BLaER1 (cell line): Measurements from ENCODE around the gene RHOB.

ENCODE experiments used
- H3K27ac ChIP-seq: shearing (Covaris generic); formaldehyde crosslinking; 2 replicates; pipeline ENCODE4 v1.8.1; 2022
- H3K27me3 ChIP-seq: shearing (Covaris generic); formaldehyde crosslinking; 2 replicates; pipeline ENCODE4 v1.8.1; 2022
- H3K36me3 ChIP-seq: shearing (Covaris generic); formaldehyde crosslinking; 2 replicates; pipeline ENCODE4 v1.8.1; 2022
- H3K4me1 ChIP-seq: shearing (Covaris generic); formaldehyde crosslinking; 2 replicates; pipeline ENCODE4 v1.8.1; 2022
- H3K4me2 ChIP-seq: shearing (Covaris generic); formaldehyde crosslinking; 2 replicates; pipeline ENCODE4 v1.8.1; 2022
- H3K4me3 ChIP-seq: shearing (Covaris generic); formaldehyde crosslinking; 2 replicates; pipeline ENCODE4 v1.8.1; 2022
- H3K9ac ChIP-seq: shearing (Covaris generic); formaldehyde crosslinking; 2 replicates; pipeline ENCODE4 v1.8.1; 2022
- H3K9me3 ChIP-seq: shearing (Covaris generic); formaldehyde crosslinking; 2 replicates; pipeline ENCODE4 v1.8.1; 2022
- H4K20me1 ChIP-seq: shearing (Covaris generic); formaldehyde crosslinking; 2 replicates; pipeline ENCODE4 v1.8.1; 2022
- Cebpa-rat ChIP-seq: shearing (Covaris generic); IDR thresholded peaks from 2 replicates; pipeline ENCODE4 v1.8.1; 2022

RHOB gene

GRCh38 chr2:20421336-20421987, 25.4 kb upstream of the RHOB start:
- no peaks in the 10 kb centered on the region for H4K20me1 ChIP-seq
- H3K9me3 ChIP-seq: no peaks in the 10 kb centered on the region
- no peak for TF ChIP-seq Cebpa-rat
- H3K9ac ChIP-seq: no peak overlapping the region
- no peaks in the 10 kb centered on the region for H3K27me3 ChIP-seq
- H3K36me3 ChIP-seq: no peaks in the 10 kb centered on the region
- no peak overlapping the region for H3K4me2 ChIP-seq
- H3K4me3 ChIP-seq: no peak overlapping the region
- H3K27ac ChIP-seq: no peak overlapping the region
- H3K4me1 ChIP-seq: peaks cover 39% of the 10 kb centered on the region

DNA sequence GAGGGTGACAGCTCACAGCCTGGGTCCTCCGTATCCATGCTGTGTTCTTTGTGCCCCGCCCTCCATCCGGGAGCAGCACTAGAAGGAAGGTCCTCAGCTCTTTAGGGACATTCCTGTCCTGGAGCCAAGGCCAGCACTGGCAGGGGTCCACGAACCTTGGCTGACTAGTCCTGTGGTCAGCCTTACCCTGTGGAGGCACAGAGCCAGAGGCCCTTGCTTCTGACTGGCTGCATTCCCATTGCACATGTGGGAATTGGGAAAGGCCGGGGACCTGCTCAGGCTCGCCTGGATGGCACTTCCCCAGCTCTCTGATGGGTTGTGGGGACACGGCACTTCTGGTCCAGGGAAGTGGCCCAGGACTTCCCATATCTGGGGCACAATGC, 24.9 kb upstream of the RHOB start:
- Histone ChIP-seq H3K36me3 (no peaks in the 10 kb centered on the region), H3K9ac (no peak overlapping the region), H4K20me1 (no peaks in the 10 kb centered on the region), H3K4me1 (peaks cover 34% of the 10 kb centered on the region), H3K4me3 (no peak overlapping the region), H3K4me2 (no peak overlapping the region), H3K27me3 (no peaks in the 10 kb centered on the region), H3K9me3 (no peaks in the 10 kb centered on the region), H3K27ac (no peak overlapping the region)
- no peak for TF ChIP-seq Cebpa-rat

DNA sequence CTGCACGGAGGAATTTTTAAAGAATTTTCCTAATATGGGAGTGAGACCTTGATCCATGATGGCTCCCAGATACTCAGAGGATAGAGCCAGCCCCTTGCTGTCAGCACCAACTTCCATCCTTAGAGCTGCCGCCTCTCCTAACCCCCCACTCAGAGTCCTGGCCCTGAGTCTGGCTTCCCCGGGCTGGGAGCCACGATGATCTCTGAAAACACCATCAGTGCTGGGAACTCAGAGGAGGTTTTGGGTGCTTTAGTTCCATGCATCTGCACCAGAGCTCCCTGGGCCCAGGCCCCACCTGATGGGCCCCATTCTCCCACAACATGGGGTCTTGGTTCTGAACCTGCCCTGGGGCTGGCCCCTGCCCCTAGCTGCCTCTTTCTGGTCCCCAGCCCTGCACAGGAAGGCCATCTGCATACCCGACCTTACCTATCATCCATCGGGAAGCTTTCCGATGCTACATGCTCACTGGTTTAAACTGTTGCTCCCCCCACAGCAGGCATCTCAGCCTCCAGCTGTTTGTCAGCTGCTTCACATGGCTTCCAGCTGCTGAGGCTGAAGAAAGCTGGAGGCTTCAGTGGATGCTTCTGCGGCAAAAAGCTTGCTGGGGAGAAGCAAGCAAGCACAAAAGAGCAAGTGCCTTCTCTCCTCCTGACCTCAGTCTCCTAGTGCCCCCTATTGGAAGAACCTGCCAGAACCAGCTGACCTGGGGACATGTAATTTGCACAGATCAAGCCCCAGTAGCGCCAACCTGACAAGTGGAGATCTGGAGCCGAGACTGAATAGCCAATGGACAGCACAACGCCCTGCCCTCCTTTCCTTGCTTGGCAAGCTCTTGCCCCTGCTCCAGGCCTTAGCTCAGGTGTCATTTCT, 24.2 kb upstream of the RHOB start:
- no peaks in the 10 kb centered on the region for H3K27me3 ChIP-seq
- no peak overlapping the region for H3K4me2 ChIP-seq
- H3K27ac ChIP-seq: no peak overlapping the region
- H4K20me1 ChIP-seq: no peaks in the 10 kb centered on the region
- peaks cover 29% of the 10 kb centered on the region for H3K4me1 ChIP-seq
- no peak overlapping the region for H3K9ac ChIP-seq
- no peak overlapping the region for H3K4me3 ChIP-seq
- TF ChIP-seq Cebpa-rat: no peak
- no peaks in the 10 kb centered on the region for H3K9me3 ChIP-seq
- no peaks in the 10 kb centered on the region for H3K36me3 ChIP-seq

DNA sequence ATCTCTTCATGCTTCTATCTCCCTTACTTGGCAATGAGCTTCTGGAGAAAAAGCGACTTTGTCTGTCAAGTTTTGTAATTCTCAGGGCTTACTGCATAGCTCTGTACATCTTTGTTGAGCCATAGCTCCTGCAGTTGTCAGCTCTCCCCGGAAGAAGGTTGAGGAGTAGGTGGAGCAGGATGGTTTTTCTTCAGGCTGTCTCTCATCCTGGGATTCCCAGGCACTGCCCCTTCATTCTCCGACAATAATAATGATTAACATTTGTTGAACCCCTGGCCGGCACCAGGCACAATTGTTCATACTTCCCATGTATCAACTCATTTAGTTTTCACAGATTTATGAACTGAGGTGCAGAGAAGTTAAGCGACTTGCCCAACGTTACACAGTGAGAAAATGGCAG, 23.5 kb upstream of the RHOB start:
- Histone ChIP-seq H3K4me1 (peaks cover 29% of the 10 kb centered on the region), H3K9ac (no peak overlapping the region), H3K9me3 (no peaks in the 10 kb centered on the region), H3K4me3 (no peak overlapping the region), H3K4me2 (no peak overlapping the region), H3K27ac (no peak overlapping the region), H3K27me3 (no peaks in the 10 kb centered on the region), H4K20me1 (no peaks in the 10 kb centered on the region), H3K36me3 (no peaks in the 10 kb centered on the region)
- no peak for TF ChIP-seq Cebpa-rat

DNA sequence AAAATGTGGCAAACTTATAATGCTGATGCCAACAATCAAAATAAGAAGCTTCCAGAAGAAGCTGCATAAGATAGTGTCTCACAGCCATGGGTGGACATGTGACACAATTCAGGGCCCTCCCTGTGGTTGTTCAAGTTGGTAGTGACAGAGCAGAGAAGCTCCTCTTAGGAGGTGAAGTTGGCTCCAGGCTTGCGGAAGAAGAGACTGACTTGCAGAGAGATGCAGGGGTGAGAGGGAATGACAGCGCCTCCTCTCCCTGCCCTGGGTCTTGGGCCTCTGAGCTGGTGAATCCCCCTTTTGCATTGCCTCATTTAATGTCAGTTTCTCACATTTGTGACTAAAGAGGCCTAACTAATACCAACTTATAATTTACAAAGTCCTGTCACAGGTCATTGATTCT, 23.0 kb upstream of the RHOB start:
- peaks cover 29% of the 10 kb centered on the region for H3K4me1 ChIP-seq
- no peaks in the 10 kb centered on the region for H3K9me3 ChIP-seq
- no peaks in the 10 kb centered on the region for H3K36me3 ChIP-seq
- peak overlapping the region; percentile 80 for H3K4me2 ChIP-seq
- H3K9ac ChIP-seq: peak overlapping the region; percentile 68; the same call in 1 of the 2 replicates
- TF ChIP-seq Cebpa-rat: no peak
- H3K4me3 ChIP-seq: no peak overlapping the region
- peak overlapping the region; percentile 83 for H3K27ac ChIP-seq
- no peaks in the 10 kb centered on the region for H4K20me1 ChIP-seq
- H3K27me3 ChIP-seq: no peaks in the 10 kb centered on the region

- Histone ChIP-seq H3K27ac (peak overlapping the region; percentile 83), H3K27me3 (no peaks in the 10 kb centered on the region), H3K4me2 (peak overlapping the region; percentile 80)
Measured at GRCh38 chr2:20424300-20425290, 22.3 kb upstream of the RHOB start.

GRCh38 chr2:20425371-20425881, 21.4 kb upstream of the RHOB start:
- no peak for TF ChIP-seq Cebpa-rat
- Histone ChIP-seq H3K9me3 (no peaks in the 10 kb centered on the region), H3K9ac (peak overlapping the region; percentile 68; the same call in 1 of the 2 replicates), H3K4me3 (no peak overlapping the region), H3K27ac (peak overlapping the region; percentile 83; the same call in 1 of the 2 replicates), H3K4me1 (peaks cover 29% of the 10 kb centered on the region), H3K4me2 (peak overlapping the region; percentile 80), H3K36me3 (no peaks in the 10 kb centered on the region), H4K20me1 (no peaks in the 10 kb centered on the region), H3K27me3 (no peaks in the 10 kb centered on the region)

More at GRCh38 chr2:20424300-20425290, 22.3 kb upstream of the RHOB start:
- no peaks in the 10 kb centered on the region for H4K20me1 ChIP-seq
- peak overlapping the region; percentile 68 for H3K9ac ChIP-seq
- H3K36me3 ChIP-seq: no peaks in the 10 kb centered on the region
- TF ChIP-seq Cebpa-rat: no peak
- H3K4me3 ChIP-seq: peak overlapping the region; percentile 23; the same call in 1 of the 2 replicates
- H3K4me1 ChIP-seq: peaks cover 29% of the 10 kb centered on the region
- H3K9me3 ChIP-seq: no peaks in the 10 kb centered on the region

GRCh38 chr2:20425884-20426283, 21.0 kb upstream of the RHOB start:
- no peaks in the 10 kb centered on the region for H3K36me3 ChIP-seq
- no peak overlapping the region for H3K27ac ChIP-seq
- TF ChIP-seq Cebpa-rat: no peak
- peaks cover 29% of the 10 kb centered on the region for H3K4me1 ChIP-seq
- peak overlapping the region; percentile 80 for H3K4me2 ChIP-seq
- no peaks in the 10 kb centered on the region for H3K27me3 ChIP-seq
- no peak overlapping the region for H3K9ac ChIP-seq
- no peaks in the 10 kb centered on the region for H4K20me1 ChIP-seq
- no peak overlapping the region for H3K4me3 ChIP-seq
- no peaks in the 10 kb centered on the region for H3K9me3 ChIP-seq

DNA sequence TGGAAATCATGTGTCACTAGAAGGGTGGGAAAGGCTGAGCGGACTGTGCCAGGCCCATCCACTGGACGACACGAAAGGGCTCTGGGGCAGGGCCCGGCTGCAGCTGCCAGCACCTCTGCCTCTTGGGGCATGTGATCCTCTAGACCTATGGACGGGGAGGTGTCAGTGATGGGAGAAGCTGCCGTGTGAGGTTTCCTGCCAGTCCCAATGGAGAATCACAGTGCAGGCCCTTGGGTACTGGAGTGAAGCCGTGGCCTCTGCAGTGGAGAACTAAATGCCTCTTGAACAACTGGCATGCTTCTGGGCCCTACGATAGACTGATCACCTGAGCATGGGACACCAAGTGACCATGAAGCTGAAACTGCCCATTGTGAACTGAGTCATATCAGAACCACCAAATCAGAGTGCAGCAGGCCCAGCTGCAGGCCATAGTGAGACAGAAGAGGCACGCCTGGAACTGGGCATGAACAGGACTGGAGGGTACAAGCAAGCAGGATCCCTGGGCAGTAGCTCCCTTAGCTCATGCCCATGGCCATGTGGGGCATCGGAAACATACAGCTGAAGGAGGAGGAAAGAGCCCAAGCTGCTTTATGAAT, 18.8 kb upstream of the RHOB start:
- TF ChIP-seq Cebpa-rat: no peak
- no peak overlapping the region for H3K27ac ChIP-seq
- no peak overlapping the region; the same call in 1 of the 2 replicates for H3K4me2 ChIP-seq
- no peaks in the 10 kb centered on the region for H3K36me3 ChIP-seq
- no peaks in the 10 kb centered on the region for H3K27me3 ChIP-seq
- H3K4me3 ChIP-seq: no peak overlapping the region
- H3K9ac ChIP-seq: no peak overlapping the region
- peaks cover 29% of the 10 kb centered on the region for H3K4me1 ChIP-seq
- no peaks in the 10 kb centered on the region for H4K20me1 ChIP-seq
- no peaks in the 10 kb centered on the region for H3K9me3 ChIP-seq
